ENCODE measurements around the gene NFILZ.

The NFILZ gene

DNA sequence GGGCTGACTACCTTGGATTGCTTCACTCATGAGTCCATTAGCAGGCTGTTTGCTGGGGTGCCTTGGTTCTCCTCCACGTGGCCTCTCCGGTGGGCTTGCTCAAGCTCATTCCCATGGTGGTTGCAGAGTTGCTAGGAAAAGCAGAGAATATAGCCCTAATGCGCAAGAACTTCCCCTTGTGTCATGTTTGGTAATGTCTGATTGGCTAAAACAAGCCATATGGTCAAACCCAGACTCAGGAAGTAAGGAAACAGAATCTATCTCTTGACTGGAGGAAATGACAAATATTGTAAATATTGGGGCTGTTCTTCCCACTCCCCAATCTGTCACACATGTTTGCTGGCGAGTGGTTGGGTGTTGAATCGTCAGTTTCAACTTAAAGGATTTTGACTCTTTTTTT, 12.1 kb downstream of the NFILZ start:
- no peak for DNase-seq

DNA sequence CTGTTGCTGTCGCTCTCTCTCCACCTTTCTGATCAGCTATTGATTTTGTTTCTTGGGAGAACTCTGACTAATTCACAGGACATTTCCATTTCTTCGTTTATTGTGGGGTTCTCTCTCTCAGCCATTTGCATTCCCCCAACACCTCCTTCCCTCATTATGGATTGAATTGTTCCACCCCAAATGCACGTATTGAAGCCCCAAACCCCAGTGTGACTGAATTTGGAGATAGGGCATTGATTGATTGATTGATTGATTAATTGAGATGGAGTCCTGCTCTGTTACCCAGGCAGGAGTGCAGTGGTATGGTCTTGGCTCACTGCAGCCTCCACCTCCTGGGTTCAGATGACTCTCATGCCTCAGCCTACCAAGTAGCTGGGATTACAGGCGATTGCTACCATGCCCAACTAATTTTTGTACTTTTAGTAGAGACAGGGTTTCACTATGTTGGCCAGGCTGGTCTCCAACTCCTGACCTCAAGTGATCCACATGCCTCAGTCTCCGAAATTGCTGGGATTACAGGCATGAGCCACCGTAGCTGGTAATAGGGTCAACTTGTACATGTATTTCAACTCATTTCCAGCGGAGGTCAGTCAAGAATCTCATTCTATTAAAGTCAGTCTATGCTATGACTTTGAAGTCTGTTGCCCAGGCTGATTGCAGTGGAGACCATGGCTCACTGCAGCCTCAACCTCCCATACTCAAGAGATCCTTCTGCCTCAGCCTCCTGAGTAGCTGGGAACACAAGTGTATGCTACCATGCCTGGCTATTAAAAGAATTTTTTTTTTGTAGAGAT, 13.6 kb downstream of the NFILZ start:
- no peak for DNase-seq

DNA sequence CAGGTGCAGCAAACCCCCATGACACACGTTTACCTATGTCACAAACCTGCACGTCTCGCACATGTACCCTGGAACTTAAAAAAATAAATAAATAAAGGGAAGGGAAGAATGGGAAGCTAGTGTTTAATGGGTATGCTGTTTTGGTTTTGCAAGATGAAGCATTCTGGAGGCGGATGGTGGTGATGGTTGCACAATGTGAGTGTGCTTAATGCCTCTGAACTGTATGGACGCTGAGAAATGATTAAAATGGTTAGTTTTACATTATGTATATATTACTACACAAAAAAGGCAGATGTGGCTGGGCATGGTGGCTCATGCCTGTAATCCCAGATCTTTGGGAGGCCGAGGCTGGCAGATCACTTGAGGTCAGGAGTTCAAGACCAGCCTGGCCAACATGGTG, 17.8 kb downstream of the NFILZ start:
- no peak for DNase-seq

DNA sequence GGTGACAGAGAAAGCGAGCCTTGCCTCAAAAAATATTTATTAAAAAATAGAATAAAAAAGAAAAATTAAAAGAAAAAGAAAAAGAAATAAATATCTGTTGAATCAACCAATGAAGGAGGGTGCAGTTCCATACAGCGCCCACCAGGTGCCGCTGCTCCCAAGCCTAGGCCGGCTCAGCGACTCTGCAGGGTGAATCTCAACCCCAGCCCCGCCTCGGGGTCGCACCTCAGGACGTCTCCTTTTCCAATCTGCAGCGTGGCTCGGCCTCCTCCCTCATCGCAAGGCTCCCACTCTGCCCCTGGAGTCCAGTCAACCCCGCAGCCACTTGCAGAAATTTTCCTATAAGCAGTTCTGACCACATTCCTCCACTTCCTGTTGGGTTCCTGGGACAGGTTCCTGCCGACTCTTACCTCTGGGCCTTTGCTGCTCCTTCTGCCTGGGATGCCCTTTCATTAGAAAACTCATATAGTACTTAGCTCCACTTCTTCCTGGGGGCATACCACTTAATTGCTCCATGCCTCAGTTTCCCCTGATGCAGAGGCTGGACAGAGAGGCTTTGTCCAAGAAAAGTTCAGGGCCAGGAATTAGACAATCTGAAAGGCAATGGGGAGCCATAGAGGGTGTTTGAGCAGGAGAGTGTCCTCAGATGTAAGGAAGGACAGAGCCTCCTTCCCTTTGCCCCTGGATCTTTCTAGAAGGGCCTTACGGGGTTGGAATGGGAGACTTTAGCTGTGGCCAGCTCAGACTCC, 24.3 kb downstream of the NFILZ start:
- DNase-seq, result peak; percentile 19

DNA sequence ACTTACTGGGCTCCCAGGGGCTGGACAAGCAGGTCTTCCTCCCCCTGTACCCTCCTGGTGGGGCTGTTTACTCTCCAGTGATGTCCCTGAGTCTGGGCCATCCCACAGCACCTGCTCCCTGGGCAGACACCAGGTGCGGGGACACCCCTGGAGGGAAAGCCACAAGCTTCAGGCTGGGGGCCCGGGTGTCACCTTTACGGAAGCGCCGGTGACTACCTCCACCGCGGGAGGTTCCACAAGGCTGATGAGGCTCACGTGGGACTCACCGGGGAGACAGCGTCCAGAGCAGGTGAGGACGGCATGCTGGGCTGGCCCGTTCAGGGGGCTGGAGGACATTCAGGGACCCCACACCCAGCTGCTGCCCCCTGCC, 24.9 kb downstream of the NFILZ start:
- no peak for DNase-seq

DNA sequence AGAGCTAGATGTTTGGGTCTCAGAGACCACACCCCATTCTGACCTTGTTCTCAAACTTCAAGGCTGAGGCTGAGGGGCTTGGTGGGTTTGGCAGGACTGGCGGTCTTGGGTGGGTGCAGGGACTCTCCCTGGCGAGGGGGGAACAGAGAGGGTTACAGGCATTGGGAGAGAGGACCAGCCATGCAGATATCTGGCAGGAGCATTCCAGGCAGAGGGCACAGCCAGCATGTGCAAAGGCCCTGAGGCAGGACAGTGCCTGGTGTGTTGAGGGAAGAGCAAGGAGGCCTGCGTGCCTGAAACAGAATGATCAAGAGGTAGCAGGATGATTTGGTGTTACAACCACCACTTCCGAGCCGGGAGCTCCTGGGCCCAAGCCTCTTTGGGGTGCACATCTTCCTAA, 27.4 kb downstream of the NFILZ start:
- no peak for DNase-seq

DNA sequence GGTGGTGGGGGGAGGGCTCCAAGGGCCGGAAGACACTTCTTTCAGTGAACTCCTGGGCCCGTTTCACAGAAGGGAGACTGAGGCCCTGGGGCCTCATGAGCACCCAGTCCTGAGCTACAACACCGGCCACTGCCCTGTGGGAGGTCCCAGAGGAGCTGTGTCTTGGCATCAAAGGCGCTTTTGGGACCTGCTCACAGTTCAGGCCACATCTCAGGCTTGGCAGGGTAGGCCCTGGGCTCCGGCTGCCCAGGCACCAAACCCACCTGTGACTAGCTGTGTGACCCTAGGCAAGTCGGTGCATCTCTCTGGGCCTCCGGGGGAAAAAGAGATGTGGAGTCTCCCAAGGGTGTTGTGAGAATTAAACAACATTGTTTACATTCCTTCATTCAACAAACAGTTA, 29.5 kb downstream of the NFILZ start:
- DNase-seq, result no peak

DNA sequence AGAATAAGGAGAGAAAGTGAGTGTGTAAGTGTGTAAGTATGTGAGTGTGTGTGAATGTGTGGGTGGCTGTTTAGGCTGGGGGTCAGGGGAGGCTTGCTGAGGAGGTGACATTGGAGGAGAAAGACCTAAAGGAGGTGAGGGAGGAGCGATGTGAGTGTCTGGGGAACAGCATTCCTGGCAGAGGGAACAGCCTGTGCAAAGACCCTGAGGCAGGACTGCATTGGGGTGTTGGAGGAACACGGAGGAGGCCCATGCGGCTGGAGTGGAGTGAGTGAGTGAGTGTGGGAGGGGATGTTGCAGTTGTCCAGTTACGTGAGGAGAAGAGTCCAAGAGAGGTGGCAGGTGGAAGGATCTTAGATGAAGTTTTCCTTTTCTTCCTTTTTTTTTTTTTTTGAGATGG, 31.8 kb downstream of the NFILZ start:
- no peak for DNase-seq

DNA sequence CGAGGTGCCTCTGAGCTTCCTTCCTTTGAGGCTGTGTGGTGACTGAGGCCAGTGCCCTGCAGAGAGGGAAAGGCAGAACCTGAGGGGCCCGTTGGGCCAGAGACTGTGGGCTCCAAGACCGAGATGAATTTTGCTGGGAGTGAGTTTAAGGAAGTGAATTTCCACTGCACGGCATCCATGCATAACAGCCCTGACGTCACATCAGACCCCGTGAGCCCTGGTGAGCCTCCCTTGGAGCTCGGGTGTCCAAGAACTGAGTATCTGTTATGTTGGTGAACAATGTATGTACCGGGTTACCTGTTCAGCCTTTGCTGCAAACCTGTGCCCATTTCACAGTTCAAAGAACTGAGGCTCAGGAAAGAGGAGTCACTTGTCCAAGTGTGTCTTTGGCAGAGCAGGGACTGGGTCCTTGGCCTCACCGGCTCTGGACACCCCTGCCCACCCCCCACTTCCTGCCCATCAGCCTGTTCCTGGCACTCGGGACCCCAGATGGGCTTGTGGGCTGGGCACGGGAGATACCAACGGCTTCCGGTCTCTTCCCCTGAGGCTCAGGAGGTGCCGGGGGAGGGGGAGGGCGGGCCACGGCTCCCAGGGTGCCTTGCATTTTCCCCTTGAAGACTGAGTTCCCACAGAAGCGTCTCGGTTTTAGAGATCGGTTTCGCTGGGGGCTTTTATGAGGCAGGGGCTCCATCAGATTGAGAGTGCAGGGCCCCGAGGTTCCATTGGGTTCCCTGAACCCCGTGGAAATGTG, 33.7 kb downstream of the NFILZ start:
- no peak for DNase-seq

DNA sequence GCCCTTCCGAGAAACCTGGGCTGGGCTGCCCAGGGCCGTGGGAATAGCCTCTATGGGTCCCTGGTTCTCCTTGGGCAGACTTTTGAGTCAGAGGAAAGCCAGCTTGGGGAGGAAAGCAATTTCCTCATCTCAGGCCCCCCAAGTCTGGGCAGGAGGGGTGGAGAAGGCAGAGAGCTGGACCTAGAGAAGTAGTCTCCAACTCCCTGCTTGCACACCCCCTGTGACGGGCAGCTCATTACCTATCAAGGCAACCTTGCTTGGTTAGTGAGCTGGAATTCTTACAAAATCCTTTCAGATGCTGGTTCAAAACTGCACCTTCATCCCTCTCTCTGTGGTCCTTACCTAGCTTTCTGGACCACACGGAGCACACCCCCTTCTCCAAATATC, 34.2 kb downstream of the NFILZ start:
- DNase-seq, result no peak

DNA sequence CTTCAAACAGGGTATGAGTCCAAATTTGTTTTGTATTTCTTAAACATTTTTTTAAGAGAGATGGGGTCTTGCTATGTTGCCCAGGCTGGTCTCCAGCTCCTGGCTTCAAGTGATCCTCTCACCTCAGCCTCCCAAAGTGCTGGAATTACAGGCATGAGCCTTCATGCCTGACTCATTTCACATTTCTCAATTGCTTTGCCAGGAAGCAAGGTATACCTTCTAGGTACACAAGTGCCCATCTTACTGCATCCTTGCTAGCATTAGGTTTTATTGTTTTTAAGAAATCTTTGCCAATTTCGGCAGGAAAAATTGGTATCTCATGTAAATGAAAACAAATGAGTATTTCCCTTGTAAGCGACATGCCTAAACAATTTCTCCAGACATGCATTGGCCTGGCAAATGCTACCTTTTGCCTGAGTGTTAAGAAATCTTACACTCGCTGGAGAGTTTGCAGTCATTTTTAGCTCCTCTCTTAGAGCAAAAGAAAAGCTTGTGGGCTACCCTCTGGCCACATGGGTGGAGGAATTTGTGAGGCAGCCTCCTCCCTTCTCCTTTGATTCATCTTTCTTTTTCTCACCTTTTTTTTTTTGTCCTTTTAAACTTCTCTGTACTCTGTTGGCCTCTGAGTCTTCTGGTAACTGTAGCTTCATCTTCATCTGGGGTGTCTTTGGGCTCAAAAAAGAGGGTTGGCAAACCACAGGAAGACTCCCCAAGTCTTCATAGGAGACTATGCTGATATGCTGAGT, 35.2 kb downstream of the NFILZ start:
- no peak for DNase-seq

DNA sequence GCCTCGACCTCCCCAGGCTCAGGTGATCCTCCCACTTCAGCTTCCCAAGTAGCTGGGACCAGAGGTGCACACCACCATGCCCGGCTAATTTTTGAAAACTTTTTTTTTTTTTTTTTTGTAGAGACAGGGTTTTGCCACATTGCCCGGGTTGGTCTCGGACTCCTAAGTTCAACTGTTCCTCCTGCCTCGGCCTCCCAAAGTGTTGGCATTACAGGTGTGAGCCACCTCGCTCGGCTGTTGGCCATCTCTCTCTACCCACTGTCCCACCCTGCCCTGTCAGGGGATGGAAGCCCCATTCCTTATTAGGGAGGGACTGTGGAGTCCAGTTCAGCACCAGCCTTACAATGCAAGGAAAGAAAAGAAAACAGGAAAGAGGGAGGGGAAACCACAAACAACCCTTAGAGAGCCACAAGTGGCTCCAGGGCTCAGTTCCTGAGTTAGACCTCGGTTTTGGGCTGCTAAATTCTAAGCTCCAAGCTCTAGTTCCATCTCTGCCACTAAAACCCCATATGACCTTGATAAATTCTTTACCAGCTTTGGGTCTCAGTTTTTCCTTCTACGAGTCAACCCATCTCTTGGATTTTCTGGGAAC, 36.5 kb downstream of the NFILZ start:
- DNase-seq, result no peak

DNA sequence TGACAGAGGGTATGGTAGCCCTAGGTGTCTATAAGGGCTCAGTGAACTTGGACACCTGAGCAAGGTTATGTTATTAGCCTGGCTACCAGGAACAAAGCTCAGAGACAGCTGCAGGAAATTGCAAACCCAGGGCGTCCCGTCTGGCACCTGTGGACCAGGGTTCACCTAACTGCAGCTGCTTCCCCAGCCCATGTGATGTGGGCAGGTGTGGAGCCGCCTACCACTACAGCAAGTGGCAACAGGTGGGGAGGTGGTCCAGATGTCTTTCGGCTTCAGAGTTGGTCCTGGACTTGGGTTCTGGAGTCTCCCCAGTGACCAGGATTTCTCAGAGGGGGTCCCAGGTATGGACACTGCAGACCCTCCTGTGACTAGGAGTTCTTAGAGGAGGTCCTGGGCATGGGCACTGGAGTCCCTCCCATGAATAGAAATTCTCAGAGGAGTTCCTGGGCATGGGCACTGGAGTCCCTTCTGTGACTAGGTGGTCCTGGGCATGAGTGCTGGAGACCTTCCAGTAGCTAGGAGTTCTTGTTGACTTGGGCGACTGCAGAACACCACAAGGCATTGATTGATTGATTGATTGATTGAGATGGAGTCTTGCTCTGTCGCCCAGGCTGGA, 43.0 kb downstream of the NFILZ start:
- DNase-seq, result no peak

DNA sequence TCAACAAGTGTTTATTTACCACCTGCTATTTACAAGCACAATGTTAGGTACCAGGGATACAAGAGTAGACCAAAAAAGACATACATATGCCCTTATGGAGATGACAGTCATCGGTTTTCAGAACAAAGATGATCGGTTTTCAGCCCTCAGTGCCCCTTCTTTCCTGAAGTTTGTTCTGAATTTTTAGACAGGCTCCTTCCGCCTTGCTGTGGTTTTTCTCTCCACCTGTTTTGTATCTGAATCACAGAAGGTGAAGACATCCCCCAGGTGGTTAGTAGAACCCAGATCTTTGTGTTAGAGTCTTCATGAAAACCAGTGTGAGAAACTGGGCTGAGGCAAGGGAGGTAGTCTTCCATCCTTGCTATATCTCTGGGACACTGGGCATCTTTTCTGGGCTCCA, 44.6 kb downstream of the NFILZ start:
- DNase-seq, result no peak

DNA sequence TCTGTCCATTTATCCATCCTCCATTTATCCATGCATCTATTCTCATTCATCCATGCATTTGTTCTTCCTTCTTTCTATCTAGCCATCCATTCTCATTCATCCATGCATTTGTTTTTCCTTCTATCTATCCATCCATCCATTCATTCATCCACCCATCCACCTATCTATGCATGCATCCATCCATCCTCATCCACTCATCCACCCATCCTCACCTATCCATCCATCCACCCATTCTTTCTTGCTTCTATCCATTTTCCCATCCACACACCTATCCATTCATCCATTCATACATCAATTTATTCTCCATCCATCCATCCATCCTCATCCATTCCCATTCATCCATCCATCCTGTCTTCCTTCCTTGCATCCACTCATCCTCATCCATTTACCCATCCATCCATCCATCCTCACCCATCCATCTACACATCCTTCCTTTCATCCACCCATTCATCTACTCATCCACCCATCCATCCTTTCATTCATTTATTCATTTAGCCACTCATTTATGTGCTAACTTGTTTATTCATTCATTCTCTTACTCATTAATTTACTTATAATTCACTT, 47.9 kb downstream of the NFILZ start:
- DNase-seq, result no peak

Data from T1000 (cell line).